CD4-positive, CD25-positive, alpha-beta regulatory T cell (primary cell): ENCODE data around the gene AP1B1. TPM values are rescaled to one million over a fixed set of nuclear protein-coding genes. Genes with fewer than 3 reads are reported as not detected.

ENCODE experiments used
- ATAC-seq, 2 donors: fragments of 150-1000 bp; cut with Tn5 transposase; one replicate each; pipeline ENCODE4 v1.10.0; 2021; ENCODE audit warnings: low read depth in 2 of 2, moderate number of reproducible peaks in 2 of 2, moderate library complexity in 1 of 2
- DNase-seq, 3 donors: peaks; one replicate each; pipeline versions ENCODE4 v3.0.0 to v3.0.0-alpha.2; 2012 to 2022; ENCODE audit warnings: mixed read lengths in 1 of 3
- H3K27ac ChIP-seq: one replicate; pipeline ENCODE4 v1.7.0; 2013; ENCODE audit warnings: mild to moderate bottlenecking, low read length; ENCODE audit not compliant: insufficient read depth, poor library complexity, severe bottlenecking
- H3K27me3 ChIP-seq: one replicate; pipeline ENCODE4 v1.7.0; 2013; ENCODE audit warnings: low read length; ENCODE audit not compliant: control insufficient read depth, insufficient read depth
- H3K36me3 ChIP-seq: one replicate; pipeline ENCODE4 v1.7.0; 2013; ENCODE audit warnings: mild to moderate bottlenecking, low read length, moderate library complexity; ENCODE audit not compliant: control insufficient read depth, insufficient read depth
- H3K4me1 ChIP-seq: 2 replicates; pipeline ENCODE4 v1.7.0; 2013; ENCODE audit warnings: mild to moderate bottlenecking, low read length; ENCODE audit not compliant: insufficient read depth, control insufficient read depth, poor library complexity, severe bottlenecking
- H3K4me3 ChIP-seq: one replicate; pipeline ENCODE4 v1.7.0; 2013; ENCODE audit warnings: low read depth, mild to moderate bottlenecking, low read length, moderate library complexity
- H3K9me3 ChIP-seq, 2 experiments: 1 replicate in 1 of 2; 2 replicates in 1 of 2; pipeline ENCODE4 v1.7.0; 2013; ENCODE audit warnings: low read length in 2 of 2, mild to moderate bottlenecking in 1 of 2, moderate library complexity in 1 of 2; ENCODE audit not compliant: control insufficient read depth in 2 of 2
- H3K27ac Mint-ChIP-seq, 3 donors: one replicate each; pipeline ENCODE4 v1.8.0; 2020 to 2022; ENCODE audit warnings: mild to moderate bottlenecking in 3 of 3, mixed read lengths in 3 of 3, moderate library complexity in 2 of 3
- H3K27me3 Mint-ChIP-seq: one replicate; pipeline ENCODE4 v1.8.0; 2022; ENCODE audit warnings: mild to moderate bottlenecking, mixed read lengths
- H3K36me3 Mint-ChIP-seq: one replicate; pipeline ENCODE4 v1.8.0; 2020; ENCODE audit warnings: mixed read lengths
- H3K4me1 Mint-ChIP-seq, 4 donors: one replicate each; pipeline ENCODE4 v1.8.0; 2020 to 2022; ENCODE audit warnings: mixed read lengths in 4 of 4, mild to moderate bottlenecking in 1 of 4
- H3K4me3 Mint-ChIP-seq, 4 donors: one replicate each; pipeline ENCODE4 v1.8.0; 2020 to 2022; ENCODE audit warnings: mild to moderate bottlenecking in 4 of 4, mixed read lengths in 4 of 4, moderate library complexity in 3 of 4
- H3K9me3 Mint-ChIP-seq, 7 donors: one replicate each; pipeline ENCODE4 v1.8.0; 2020 to 2022; ENCODE audit warnings: mixed read lengths in 7 of 7, mild to moderate bottlenecking in 3 of 7, moderate library complexity in 2 of 7
- polyA plus RNA-seq, 4 donors: library from polyadenylated mRNA; unstranded; fragments of 300-500 nt; fragmentation: Illumina TruSeq; gene quantifications; one replicate each; pipeline ENCODE4 v1.2.3, GENCODE V29; 2021
- total RNA-seq: library from RNA; stranded (reverse); gene quantifications from one replicate; pipeline ENCODE4 v1.2.3, GENCODE V29; 2022

The AP1B1 gene
- total RNA-seq (40.8 TPM), polyA plus RNA-seq (10 to 100 TPM; 11.7 to 15.8 (median 14.1) TPM)

DNA sequence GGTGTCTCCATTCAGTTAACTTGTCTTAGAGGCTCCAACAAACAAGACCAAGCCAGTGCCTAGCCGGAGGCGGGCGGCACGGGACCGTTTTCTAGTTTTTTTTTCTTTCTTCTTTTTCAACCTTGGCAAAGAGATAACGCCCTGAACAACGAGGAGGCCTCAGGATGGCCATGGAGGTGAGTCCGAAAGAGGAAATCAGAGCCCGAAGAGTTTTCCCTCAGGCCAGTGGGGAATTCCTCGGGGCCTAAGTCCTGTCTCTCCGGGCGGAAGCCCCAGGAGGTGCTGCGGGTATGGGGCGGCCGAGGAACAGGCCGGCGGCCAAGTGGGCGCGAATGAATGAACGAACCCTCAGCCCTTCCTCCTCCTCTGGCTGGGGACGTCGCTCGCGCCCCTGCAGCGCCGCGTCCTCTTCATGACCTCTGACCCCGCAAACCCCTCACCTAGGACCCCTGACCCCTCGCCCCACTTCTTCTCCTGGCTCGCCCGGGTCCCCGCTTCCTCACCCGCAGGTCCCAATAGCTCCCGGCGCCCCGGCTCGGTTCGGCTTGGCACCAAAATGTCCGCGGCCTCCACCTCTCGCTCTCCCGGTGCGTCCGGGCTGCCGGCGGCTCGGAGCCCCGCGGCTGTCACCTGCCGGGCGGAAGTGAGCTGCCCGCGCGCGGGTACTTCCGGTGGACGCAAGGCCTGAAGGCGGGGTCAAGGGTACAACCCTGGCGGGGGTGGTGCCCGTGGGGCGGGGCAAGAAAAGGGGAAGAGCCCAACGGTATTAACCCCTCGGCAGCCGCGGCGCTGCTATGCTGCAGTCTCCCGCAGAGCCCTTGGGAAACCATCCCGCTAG, at the start of gene AP1B1:
Gene AP1B1, minus strand, starts transcription at position 650 of the 838 bp plus-strand sequence. CDS start 21,327 bp downstream, outside the sequence.
- H3K4me1 Mint-ChIP-seq, result peaks cover 15 to 53% (median 37%) of the 10 kb centered on the region in 4 donors
- peak within 1 kb of the TSS; percentile 87 to 98 (median 98) for H3K27ac Mint-ChIP-seq
- H3K4me1 ChIP-seq, result peaks cover 20% of the 10 kb centered on the region

DNA sequence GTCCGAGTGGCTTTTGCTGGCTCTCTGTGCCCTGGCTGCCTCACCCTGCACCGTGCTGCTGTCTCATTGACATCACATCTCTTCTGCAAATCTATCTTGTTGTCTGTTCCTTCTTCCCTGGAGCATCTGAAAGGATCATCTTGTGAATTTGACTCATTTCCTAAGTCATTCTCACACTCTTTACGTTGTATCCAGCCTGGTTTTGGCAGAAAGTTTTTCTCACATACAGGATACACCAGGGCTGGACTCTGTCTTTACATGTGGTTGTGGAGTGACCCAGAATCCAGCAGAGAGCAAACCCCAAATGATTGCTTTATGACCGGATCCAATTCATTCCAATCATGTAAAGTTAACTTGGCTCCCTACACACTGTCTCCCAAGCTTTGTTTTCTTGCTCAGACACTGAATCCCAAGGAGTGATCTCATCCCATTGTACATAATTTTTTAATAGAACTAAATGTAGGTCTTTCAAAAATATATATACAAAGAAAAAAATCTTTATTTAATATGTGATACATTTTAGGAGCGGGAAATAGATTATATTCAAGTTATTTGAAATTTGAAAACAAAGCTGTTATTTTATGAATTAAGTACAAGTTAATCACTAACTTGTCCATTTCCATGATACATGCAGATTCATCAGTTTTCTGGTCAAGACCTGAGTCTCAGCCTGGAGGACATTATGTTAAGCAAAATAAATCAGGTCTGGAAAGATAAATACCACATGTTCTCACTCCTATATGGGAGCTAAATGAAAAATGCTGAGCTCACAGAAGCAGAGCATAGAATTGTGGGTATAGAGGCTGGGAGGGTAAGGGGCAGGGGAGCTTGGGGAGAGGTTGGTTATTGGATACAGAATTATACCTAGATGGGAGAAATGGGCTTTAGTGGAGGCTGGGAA, 47.1 kb upstream of the AP1B1 start:
- DNase-seq (no peak), ATAC-seq (no peak)
- Mint-ChIP-seq H3K4me1 (no peaks in the 10 kb centered on the region), H3K4me3 (no peak overlapping the region), H3K27ac (no peak overlapping the region), H3K9me3 (no peaks in the 10 kb centered on the region), H3K36me3 (no peaks in the 10 kb centered on the region), H3K27me3 (peaks cover 51% of the 10 kb centered on the region)
- Histone ChIP-seq H3K27ac (no peak overlapping the region), H3K4me3 (no peak overlapping the region), H3K9me3 (no peaks in the 10 kb centered on the region), H3K27me3 (peaks cover 6% of the 10 kb centered on the region), H3K36me3 (no peaks in the 10 kb centered on the region), H3K4me1 (no peaks in the 10 kb centered on the region)

More for the DNA sequence above, at the start of gene AP1B1:
- peak; percentile 89 to 97 (median 90) for DNase-seq
- H3K27me3 Mint-ChIP-seq, result peaks cover 4% of the 10 kb centered on the region
- Histone ChIP-seq H3K27ac (peak within 1 kb of the TSS; percentile 86), H3K4me3 (peak within 1 kb of the TSS; percentile 88), H3K9me3 (no peaks in the 10 kb centered on the region), H3K36me3 (peaks cover 8% of the 10 kb centered on the region), H3K27me3 (no peaks in the 10 kb centered on the region)
- peaks cover 6% of the 10 kb centered on the region for H3K36me3 Mint-ChIP-seq
- H3K9me3 Mint-ChIP-seq, result peaks cover 0 to 1% (median 0%) of the 10 kb centered on the region in 7 donors
- H3K4me3 Mint-ChIP-seq, result peak within 1 kb of the TSS; percentile 89 to 99 (median 90)
- peak; percentile 95 to 96 for ATAC-seq

DNA sequence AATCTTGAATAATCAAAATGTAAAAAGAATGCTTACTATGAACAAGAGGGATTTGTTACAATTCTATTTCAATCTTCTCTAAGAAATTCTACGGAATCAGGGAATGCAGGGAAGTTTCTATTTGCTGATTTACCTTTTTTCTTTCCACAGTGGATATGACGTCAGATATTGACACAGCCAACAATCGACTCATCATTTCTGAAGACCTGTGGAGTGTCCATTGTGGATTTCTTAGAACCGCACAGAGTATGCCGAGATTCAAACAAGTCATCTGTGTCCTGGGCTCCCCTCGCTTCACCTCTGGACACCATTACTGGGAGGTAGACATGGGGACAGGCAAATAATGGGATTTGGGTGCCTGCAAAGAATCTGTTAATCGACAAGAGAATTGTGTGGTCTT, 45.9 kb upstream of the AP1B1 start:
- Mint-ChIP-seq H3K9me3 (no peaks in the 10 kb centered on the region), H3K27ac (no peak overlapping the region), H3K4me1 (no peaks in the 10 kb centered on the region), H3K27me3 (peaks cover 56% of the 10 kb centered on the region), H3K36me3 (no peaks in the 10 kb centered on the region), H3K4me3 (no peak overlapping the region)
- Histone ChIP-seq H3K4me3 (no peak overlapping the region), H3K36me3 (no peaks in the 10 kb centered on the region), H3K9me3 (no peaks in the 10 kb centered on the region), H3K27me3 (peaks cover 6% of the 10 kb centered on the region), H3K4me1 (no peaks in the 10 kb centered on the region), H3K27ac (no peak overlapping the region)
- no peak for ATAC-seq
- DNase-seq, result no peak

DNA sequence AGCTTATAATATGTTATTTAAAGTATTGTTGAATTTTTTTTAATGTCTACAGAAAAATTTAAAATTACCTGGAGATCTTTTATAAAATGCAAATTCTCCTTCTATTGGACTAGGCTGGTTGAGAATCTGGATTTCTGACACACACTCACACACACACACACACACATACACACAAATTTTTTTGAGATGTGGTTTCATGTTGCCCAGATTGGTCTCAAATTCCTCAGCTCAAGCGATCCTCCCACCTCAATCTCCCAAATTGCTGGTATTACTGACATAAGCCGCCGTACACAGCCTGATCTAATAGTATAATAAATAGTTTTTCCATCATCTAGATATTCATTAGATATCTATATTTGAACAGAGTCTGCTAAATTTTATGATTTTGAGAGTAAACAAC, 45.5 kb upstream of the AP1B1 start:
- Histone ChIP-seq H3K36me3 (no peaks in the 10 kb centered on the region), H3K27me3 (peaks cover 6% of the 10 kb centered on the region), H3K9me3 (no peaks in the 10 kb centered on the region), H3K4me1 (no peaks in the 10 kb centered on the region), H3K4me3 (no peak overlapping the region), H3K27ac (no peak overlapping the region)
- H3K36me3 Mint-ChIP-seq, result no peaks in the 10 kb centered on the region
- no peak overlapping the region for H3K27ac Mint-ChIP-seq
- H3K9me3 Mint-ChIP-seq, result no peaks in the 10 kb centered on the region
- no peak for DNase-seq
- peaks cover 61% of the 10 kb centered on the region for H3K27me3 Mint-ChIP-seq
- no peaks in the 10 kb centered on the region for H3K4me1 Mint-ChIP-seq
- no peak overlapping the region for H3K4me3 Mint-ChIP-seq
- ATAC-seq, result no peak

GRCh38 chr22:29431986-29432385, 43.6 kb upstream of the AP1B1 start:
- H3K4me3 ChIP-seq, result no peak overlapping the region
- no peaks in the 10 kb centered on the region for H3K4me1 ChIP-seq
- Mint-ChIP-seq H3K27ac (peak overlapping the region in 1 of 3 donors; percentile 16), H3K27me3 (peaks cover 65% of the 10 kb centered on the region), H3K4me3 (no peak overlapping the region), H3K4me1 (no peaks in the 10 kb centered on the region), H3K9me3 (no peaks in the 10 kb centered on the region), H3K36me3 (no peaks in the 10 kb centered on the region)
- ATAC-seq (no peak), DNase-seq (no peak)
- H3K36me3 ChIP-seq, result no peaks in the 10 kb centered on the region
- peaks cover 6% of the 10 kb centered on the region for H3K27me3 ChIP-seq
- H3K9me3 ChIP-seq, result no peaks in the 10 kb centered on the region
- H3K27ac ChIP-seq, result no peak overlapping the region

DNA sequence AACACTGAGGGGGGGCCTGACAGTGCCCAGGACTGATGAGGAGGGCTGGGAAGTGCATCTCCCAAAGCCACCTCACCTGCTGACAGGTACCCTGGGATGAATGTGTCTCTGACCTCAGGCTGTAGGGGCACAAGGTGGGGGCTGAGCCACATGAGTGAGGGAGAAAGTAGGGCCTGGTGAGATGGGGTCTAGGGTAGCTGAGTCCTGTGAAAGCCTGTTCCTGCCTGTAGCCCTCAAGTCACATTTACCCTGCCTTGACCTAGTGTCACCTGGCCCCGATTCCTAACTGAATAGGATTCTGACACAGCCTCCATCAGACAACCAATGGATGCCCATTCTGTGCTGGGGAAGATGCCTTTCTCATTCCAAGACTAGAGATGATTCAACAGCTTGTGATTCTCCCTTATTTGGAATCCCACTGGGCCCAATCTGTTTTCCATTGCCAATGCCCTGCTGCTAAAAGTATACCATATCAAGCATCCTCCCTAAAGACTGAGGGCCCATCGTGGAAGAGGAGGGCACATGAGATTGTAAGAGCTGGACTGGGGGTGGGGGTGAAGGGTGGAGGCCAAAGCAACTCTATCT, 38.9 kb upstream of the AP1B1 start:
- H3K4me1 ChIP-seq, result no peaks in the 10 kb centered on the region
- no peak overlapping the region for H3K27ac ChIP-seq
- Mint-ChIP-seq H3K27me3 (peaks cover 37% of the 10 kb centered on the region), H3K9me3 (no peaks in the 10 kb centered on the region), H3K36me3 (no peaks in the 10 kb centered on the region), H3K27ac (no peak overlapping the region), H3K4me3 (no peak overlapping the region), H3K4me1 (no peaks in the 10 kb centered on the region)
- H3K36me3 ChIP-seq, result no peaks in the 10 kb centered on the region
- no peak for DNase-seq
- H3K27me3 ChIP-seq, result peaks cover 10% of the 10 kb centered on the region
- H3K4me3 ChIP-seq, result no peak overlapping the region
- no peak for ATAC-seq
- no peaks in the 10 kb centered on the region for H3K9me3 ChIP-seq

- ATAC-seq (no peak), DNase-seq (no peak)
- no peak overlapping the region for H3K4me3 Mint-ChIP-seq
- no peaks in the 10 kb centered on the region for H3K4me1 ChIP-seq
- no peaks in the 10 kb centered on the region for H3K4me1 Mint-ChIP-seq
- H3K9me3 ChIP-seq, result no peaks in the 10 kb centered on the region
- no peak overlapping the region for H3K4me3 ChIP-seq
- peaks cover 32% of the 10 kb centered on the region for H3K27me3 Mint-ChIP-seq
- H3K9me3 Mint-ChIP-seq, result no peaks in the 10 kb centered on the region
- H3K27ac Mint-ChIP-seq, result no peak overlapping the region
- H3K36me3 Mint-ChIP-seq, result no peaks in the 10 kb centered on the region
- H3K27ac ChIP-seq, result no peak overlapping the region
- peaks cover 10% of the 10 kb centered on the region for H3K27me3 ChIP-seq
- H3K36me3 ChIP-seq, result no peaks in the 10 kb centered on the region
Measured at GRCh38 chr22:29426476-29426875, 38.1 kb upstream of the AP1B1 start.
